Measurements from ENCODE around the gene SLC35B4.

GRCh38 chr7:134333943-134334342 is 17.2 kb upstream of the SLC35B4 start:
- TF ChIP-seq GATA2 (IDR thresholded peaks at IDR 0.05; ENCODE audit: low read depth, low read length): no peak
- TF ChIP-seq GATA3 (IDR thresholded peaks at IDR 0.05; ENCODE audit: low read depth, low read length): no peak
